ENCODE results near the gene MMAA.
"Not testable (repeated sequence)": the region's sequence is repeated elsewhere in the genome, so short reads cannot be mapped to it uniquely, and the experiment has no call there.

Gene MMAA

GRCh38 chr4:145691416-145691815, 72.2 kb downstream of the MMAA start:
- not testable (repeated sequence) for H3K14ac ChIP-seq (ENCODE audit: low read length); H2BK120ac ChIP-seq (ENCODE audit: low read depth, low read length); H2BK15ac ChIP-seq (ENCODE audit: low read length); H3K27ac ChIP-seq (replicated peaks; ENCODE audit: low read length); H3K9ac ChIP-seq (ENCODE audit: low read depth, low read length, poor library complexity); H2AFZ ChIP-seq (ENCODE audit: low read length); H3K27me3 ChIP-seq (ENCODE audit: control insufficient read depth in 3 of 3, insufficient read depth in 3 of 3, low read depth in 1 of 3, low read length in 3 of 3); H3K18ac ChIP-seq (ENCODE audit: low read length); H3K4me3 ChIP-seq (ENCODE audit: low read length in 2 of 2); H3K79me1 ChIP-seq (ENCODE audit: low read depth, low read length); H3K4me2 ChIP-seq (ENCODE audit: insufficient read depth, low read length, poor library complexity, severe bottlenecking); H3K23ac ChIP-seq (ENCODE audit: low read depth, low read length, poor library complexity); H3K4me1 ChIP-seq (ENCODE audit: control insufficient read depth in 2 of 2, insufficient read depth in 1 of 2, low read depth in 1 of 2, low read length in 2 of 2); H2AK5ac ChIP-seq (ENCODE audit: low read depth, low read length); H4K8ac ChIP-seq (ENCODE audit: low read depth, low read length); H3K4ac ChIP-seq (ENCODE audit: low read length); H3K36me3 ChIP-seq (replicated peaks in 1 of 2; ENCODE audit: control insufficient read depth in 2 of 2, insufficient read depth in 2 of 2, low read length in 2 of 2); H2BK5ac ChIP-seq (ENCODE audit: low read length); DNase-seq (ENCODE audit: low spot score); H2BK12ac ChIP-seq (ENCODE audit: low read length); H4K91ac ChIP-seq (ENCODE audit: low read depth, low read length, poor library complexity); H3K9me3 ChIP-seq (replicated peaks in 1 of 2; ENCODE audit: control insufficient read depth in 2 of 2, insufficient read depth in 1 of 2, low read depth in 1 of 2, low read length in 2 of 2)
- no CpG with 5 or more reads among the region's 2 CpGs for WGBS, 2 donors (ENCODE audit: extremely low coverage in 2 of 2, insufficient read length in 2 of 2, insufficient replicate concordance in 1 of 2)

- no peaks in the 10 kb centered on the region for H3K36me3 ChIP-seq (replicated peaks in 1 of 2; ENCODE audit: control insufficient read depth in 2 of 2, insufficient read depth in 2 of 2, low read length in 2 of 2)
- no peak for DNase-seq (ENCODE audit: low spot score)
- H3K27ac ChIP-seq (replicated peaks; ENCODE audit: low read length): no peak overlapping the region
- no peak overlapping the region for H4K8ac ChIP-seq (ENCODE audit: low read depth, low read length)
- H4K91ac ChIP-seq (ENCODE audit: low read depth, low read length, poor library complexity): no peak overlapping the region
- H3K27me3 ChIP-seq (ENCODE audit: control insufficient read depth in 3 of 3, insufficient read depth in 3 of 3, low read depth in 1 of 3, low read length in 3 of 3): no peaks in the 10 kb centered on the region
- H3K4me3 ChIP-seq (ENCODE audit: low read length in 2 of 2): no peak overlapping the region
- H3K9ac ChIP-seq (ENCODE audit: low read depth, low read length, poor library complexity): no peak overlapping the region
- H2AK5ac ChIP-seq (ENCODE audit: low read depth, low read length): no peak overlapping the region
- no peak overlapping the region for H3K14ac ChIP-seq (ENCODE audit: low read length)
- H3K4me1 ChIP-seq (ENCODE audit: control insufficient read depth in 2 of 2, insufficient read depth in 1 of 2, low read depth in 1 of 2, low read length in 2 of 2): no peaks in the 10 kb centered on the region
- no peak overlapping the region for H2BK12ac ChIP-seq (ENCODE audit: low read length)
- no peak overlapping the region for H3K4me2 ChIP-seq (ENCODE audit: insufficient read depth, low read length, poor library complexity, severe bottlenecking)
- H3K4ac ChIP-seq (ENCODE audit: low read length): no peak overlapping the region
- no CpG with 5 or more reads among the region's 2 CpGs for WGBS, 2 donors (ENCODE audit: extremely low coverage in 2 of 2, insufficient read length in 2 of 2, insufficient replicate concordance in 1 of 2)
- no peak overlapping the region for H2AFZ ChIP-seq (ENCODE audit: low read length)
- H2BK120ac ChIP-seq (ENCODE audit: low read depth, low read length): no peak overlapping the region
- H3K79me1 ChIP-seq (ENCODE audit: low read depth, low read length): no peaks in the 10 kb centered on the region
- H2BK5ac ChIP-seq (ENCODE audit: low read length): no peak overlapping the region
- no peak overlapping the region for H3K23ac ChIP-seq (ENCODE audit: low read depth, low read length, poor library complexity)
- no peak overlapping the region for H3K18ac ChIP-seq (ENCODE audit: low read length)
- H2BK15ac ChIP-seq (ENCODE audit: low read length): no peak overlapping the region
- H3K9me3 ChIP-seq (replicated peaks in 1 of 2; ENCODE audit: control insufficient read depth in 2 of 2, insufficient read depth in 1 of 2, low read depth in 1 of 2, low read length in 2 of 2): no peaks in the 10 kb centered on the region
Observed at GRCh38 chr4:145694929-145695328, 75.7 kb downstream of the MMAA start.

- Histone ChIP-seq H3K14ac (ENCODE audit: low read length) (no peak overlapping the region), H4K91ac (ENCODE audit: low read depth, low read length, poor library complexity) (no peak overlapping the region), H3K27me3 (ENCODE audit: control insufficient read depth in 3 of 3, insufficient read depth in 3 of 3, low read depth in 1 of 3, low read length in 3 of 3) (no peaks in the 10 kb centered on the region), H2BK12ac (ENCODE audit: low read length) (no peak overlapping the region), H3K4ac (ENCODE audit: low read length) (no peak overlapping the region), H3K4me1 (ENCODE audit: control insufficient read depth in 2 of 2, insufficient read depth in 1 of 2, low read depth in 1 of 2, low read length in 2 of 2) (no peaks in the 10 kb centered on the region), H4K8ac (ENCODE audit: low read depth, low read length) (no peak overlapping the region), H3K36me3 (replicated peaks in 1 of 2; ENCODE audit: control insufficient read depth in 2 of 2, insufficient read depth in 2 of 2, low read length in 2 of 2) (no peaks in the 10 kb centered on the region), H2BK120ac (ENCODE audit: low read depth, low read length) (no peak overlapping the region), H3K23ac (ENCODE audit: low read depth, low read length, poor library complexity) (no peak overlapping the region), H3K4me2 (ENCODE audit: insufficient read depth, low read length, poor library complexity, severe bottlenecking) (no peak overlapping the region), H3K4me3 (ENCODE audit: low read length in 2 of 2) (no peak overlapping the region), H3K79me1 (ENCODE audit: low read depth, low read length) (no peaks in the 10 kb centered on the region), H3K18ac (ENCODE audit: low read length) (no peak overlapping the region), H2AK5ac (ENCODE audit: low read depth, low read length) (no peak overlapping the region), H2BK15ac (ENCODE audit: low read length) (no peak overlapping the region), H3K9me3 (replicated peaks in 1 of 2; ENCODE audit: control insufficient read depth in 2 of 2, insufficient read depth in 1 of 2, low read depth in 1 of 2, low read length in 2 of 2) (no peaks in the 10 kb centered on the region), H3K9ac (ENCODE audit: low read depth, low read length, poor library complexity) (no peak overlapping the region), H3K27ac (replicated peaks; ENCODE audit: low read length) (no peak overlapping the region), H2AFZ (ENCODE audit: low read length) (no peak overlapping the region), H2BK5ac (ENCODE audit: low read length) (no peak overlapping the region)
- DNase-seq (ENCODE audit: low spot score): no peak
- no CpG with 5 or more reads among the region's 2 CpGs for WGBS, 2 donors (ENCODE audit: extremely low coverage in 2 of 2, insufficient read length in 2 of 2, insufficient replicate concordance in 1 of 2)
Observed at GRCh38 chr4:145697332-145697731, 78.1 kb downstream of the MMAA start.

GRCh38 chr4:145698507-145698906, 79.3 kb downstream of the MMAA start:
- Histone ChIP-seq H3K14ac (ENCODE audit: low read length) (no peak overlapping the region), H3K27me3 (ENCODE audit: control insufficient read depth in 3 of 3, insufficient read depth in 3 of 3, low read depth in 1 of 3, low read length in 3 of 3) (no peaks in the 10 kb centered on the region), H3K9ac (ENCODE audit: low read depth, low read length, poor library complexity) (no peak overlapping the region), H2AFZ (ENCODE audit: low read length) (no peak overlapping the region), H3K79me1 (ENCODE audit: low read depth, low read length) (no peaks in the 10 kb centered on the region), H4K8ac (ENCODE audit: low read depth, low read length) (no peak overlapping the region), H3K4ac (ENCODE audit: low read length) (no peak overlapping the region), H3K9me3 (replicated peaks in 1 of 2; ENCODE audit: control insufficient read depth in 2 of 2, insufficient read depth in 1 of 2, low read depth in 1 of 2, low read length in 2 of 2) (no peaks in the 10 kb centered on the region), H2BK5ac (ENCODE audit: low read length) (no peak overlapping the region), H3K4me3 (ENCODE audit: low read length in 2 of 2) (no peak overlapping the region), H2BK15ac (ENCODE audit: low read length) (no peak overlapping the region), H3K4me2 (ENCODE audit: insufficient read depth, low read length, poor library complexity, severe bottlenecking) (no peak overlapping the region), H3K27ac (replicated peaks; ENCODE audit: low read length) (no peak overlapping the region), H2AK5ac (ENCODE audit: low read depth, low read length) (no peak overlapping the region), H3K18ac (ENCODE audit: low read length) (no peak overlapping the region), H3K36me3 (replicated peaks in 1 of 2; ENCODE audit: control insufficient read depth in 2 of 2, insufficient read depth in 2 of 2, low read length in 2 of 2) (no peaks in the 10 kb centered on the region), H3K23ac (ENCODE audit: low read depth, low read length, poor library complexity) (no peak overlapping the region), H2BK120ac (ENCODE audit: low read depth, low read length) (no peak overlapping the region), H3K4me1 (ENCODE audit: control insufficient read depth in 2 of 2, insufficient read depth in 1 of 2, low read depth in 1 of 2, low read length in 2 of 2) (no peaks in the 10 kb centered on the region), H2BK12ac (ENCODE audit: low read length) (no peak overlapping the region), H4K91ac (ENCODE audit: low read depth, low read length, poor library complexity) (no peak overlapping the region)
- no CpG with 5 or more reads among the region's 2 CpGs for WGBS, 2 donors (ENCODE audit: extremely low coverage in 2 of 2, insufficient read length in 2 of 2, insufficient replicate concordance in 1 of 2)
- no peak for DNase-seq (ENCODE audit: low spot score)

Data from neuronal stem cell (in vitro differentiated cells).